Hindlimb muscle (tissue), 1 donor: ENCODE results near the gene DCDC2. TPM values are rescaled to one million over a fixed set of nuclear protein-coding genes. Genes with fewer than 3 reads are reported as not detected.
"Not testable (repeated sequence)": the region's sequence is repeated elsewhere in the genome, so short reads cannot be mapped to it uniquely, and the experiment has no call there.

Experiments used
- DNase-seq: peaks from one replicate; pipeline ENCODE4 v3.0.0-alpha.2; 2013
- polyA plus RNA-seq: library from polyadenylated mRNA; unstranded; fragments of 120-200 nt; gene quantifications from one replicate; pipeline ENCODE4 v1.2.1, GENCODE V29; 2013; ENCODE audit not compliant: insufficient read length

Gene DCDC2
- 0.08 TPM for polyA plus RNA-seq

GRCh38 chr6:24357336-24358218 is at the start of gene DCDC2:
Gene DCDC2 (minus strand): TSS chr6:24358059. CDS start chr6:24357750, 309 bp downstream.
- DNase-seq, result no peak

- DNase-seq, result no peak
Measured at GRCh38 chr6:24405262-24405661, 47.4 kb upstream of the DCDC2 start.

- DNase-seq, result no peak
Measured at GRCh38 chr6:24403501-24403824, 45.6 kb upstream of the DCDC2 start.

- peak; percentile 85 for DNase-seq
Measured at GRCh38 chr6:24402697-24403500, 45.0 kb upstream of the DCDC2 start, which contains the start of gene MRS2. Gene MRS2 (plus strand): TSS chr6:24402936. CDS start chr6:24403047, 111 bp downstream.

GRCh38 chr6:24401458-24401857 is 43.6 kb upstream of the DCDC2 start:
- DNase-seq, result no peak

- DNase-seq, result not testable (repeated sequence)
Measured at GRCh38 chr6:24400045-24401039, 42.5 kb upstream of the DCDC2 start.

GRCh38 chr6:24397631-24398030 is 39.8 kb upstream of the DCDC2 start:
- DNase-seq, result no peak

- DNase-seq, result no peak
Measured at GRCh38 chr6:24396824-24397223, 39.0 kb upstream of the DCDC2 start.

GRCh38 chr6:24394780-24395437 is 37.0 kb upstream of the DCDC2 start:
- DNase-seq, result no peak

GRCh38 chr6:24394061-24394779 is 36.4 kb upstream of the DCDC2 start:
- no peak for DNase-seq

- DNase-seq, result no peak
Measured at GRCh38 chr6:24391756-24392405, 34.0 kb upstream of the DCDC2 start.

- no peak for DNase-seq
Measured at GRCh38 chr6:24391208-24391607, 33.3 kb upstream of the DCDC2 start.

- no peak for DNase-seq
Measured at GRCh38 chr6:24387818-24388217, 30.0 kb upstream of the DCDC2 start.

GRCh38 chr6:24385536-24386269 is 27.8 kb upstream of the DCDC2 start:
- DNase-seq, result no peak

- not testable (repeated sequence) for DNase-seq
Measured at GRCh38 chr6:24384369-24385130, 26.7 kb upstream of the DCDC2 start.

- not testable (repeated sequence) for DNase-seq
Measured at GRCh38 chr6:24382891-24383494, 25.1 kb upstream of the DCDC2 start.

GRCh38 chr6:24382220-24382540 is 24.3 kb upstream of the DCDC2 start:
- no peak for DNase-seq

- no peak for DNase-seq
Measured at GRCh38 chr6:24381476-24382219, 23.8 kb upstream of the DCDC2 start.
